RWPE2 (cell line): ENCODE measurements around the gene RARB.

Experiments
- ATAC-seq: fragments of 200-7000 bp; cut with Tn5 transposase; 3 replicates; pipeline ENCODE4 v1.9.1; 2021; ENCODE audit warnings: low read depth
- DNase-seq: peaks from one replicate; pipeline ENCODE4 v3.0.0-alpha.2; 2020; ENCODE audit warnings: low spot score
- H3K27ac ChIP-seq: fragments of 450-650 bp; 2 replicates; pipeline ENCODE4 v1.5.1; 2017; ENCODE audit warnings: mild to moderate bottlenecking; ENCODE audit not compliant: poor library complexity, severe bottlenecking
- H3K27me3 ChIP-seq: fragments of 250-450 bp; sonication (Bioruptor Pico); 2 replicates; pipeline ENCODE4 v1.5.1; 2021; ENCODE audit warnings: mild to moderate bottlenecking, moderate library complexity; ENCODE audit not compliant: insufficient read depth, poor library complexity, severe bottlenecking
- H3K36me3 ChIP-seq: fragments of 250-450 bp; sonication (Bioruptor Pico); 2 replicates; pipeline ENCODE4 v1.5.1; 2020; ENCODE audit warnings: low read depth, mild to moderate bottlenecking, moderate library complexity
- H3K4me1 ChIP-seq: fragments of 250-450 bp; sonication (Bioruptor Pico); 2 replicates; pipeline ENCODE4 v1.5.1; 2021; ENCODE audit warnings: mild to moderate bottlenecking, moderate library complexity; ENCODE audit not compliant: insufficient read depth, poor library complexity, severe bottlenecking
- H3K4me3 ChIP-seq: fragments of 250-450 bp; sonication (Bioruptor Pico); 2 replicates; pipeline ENCODE4 v1.5.1; 2021; ENCODE audit warnings: mild to moderate bottlenecking, moderate library complexity; ENCODE audit not compliant: severe bottlenecking
- H3K9me3 ChIP-seq: fragments of 250-450 bp; sonication (Bioruptor Pico); 2 replicates; pipeline ENCODE4 v1.5.1; 2021; ENCODE audit warnings: mild to moderate bottlenecking, moderate library complexity; ENCODE audit not compliant: severe bottlenecking
- CTCF ChIP-seq: fragments of 450-650 bp; IDR thresholded peaks from one replicate; pipeline ENCODE4 v1.5.1; 2017; ENCODE audit warnings: mild to moderate bottlenecking, moderate library complexity; ENCODE audit not compliant: poor library complexity, severe bottlenecking

The RARB gene

GRCh38 chr3:25610167-25610566, 182.1 kb downstream of the RARB start:
- Histone ChIP-seq H3K36me3 (peaks cover 84% of the 10 kb centered on the region), H3K4me3 (no peak overlapping the region), H3K27ac (no peak overlapping the region), H3K4me1 (no peaks in the 10 kb centered on the region), H3K27me3 (no peaks in the 10 kb centered on the region), H3K9me3 (no peaks in the 10 kb centered on the region)
- DNase-seq (no peak), ATAC-seq (no peak)
- no peak for TF ChIP-seq CTCF

GRCh38 chr3:25610779-25611178, 182.7 kb downstream of the RARB start:
- H3K27ac ChIP-seq, result no peak overlapping the region
- H3K4me3 ChIP-seq, result no peak overlapping the region
- H3K9me3 ChIP-seq, result no peaks in the 10 kb centered on the region
- TF ChIP-seq CTCF, result no peak
- ATAC-seq (no peak), DNase-seq (no peak)
- H3K27me3 ChIP-seq, result no peaks in the 10 kb centered on the region
- peaks cover 84% of the 10 kb centered on the region for H3K36me3 ChIP-seq
- H3K4me1 ChIP-seq, result no peaks in the 10 kb centered on the region

GRCh38 chr3:25611193-25611592, 183.1 kb downstream of the RARB start:
- DNase-seq (no peak), ATAC-seq (no peak)
- no peaks in the 10 kb centered on the region for H3K4me1 ChIP-seq
- H3K4me3 ChIP-seq, result no peak overlapping the region
- no peaks in the 10 kb centered on the region for H3K27me3 ChIP-seq
- peaks cover 82% of the 10 kb centered on the region for H3K36me3 ChIP-seq
- no peak for TF ChIP-seq CTCF
- no peak overlapping the region for H3K27ac ChIP-seq
- no peaks in the 10 kb centered on the region for H3K9me3 ChIP-seq

- H3K4me1 ChIP-seq, result no peaks in the 10 kb centered on the region
- TF ChIP-seq CTCF, result no peak
- no peak overlapping the region for H3K27ac ChIP-seq
- peaks cover 70% of the 10 kb centered on the region for H3K36me3 ChIP-seq
- ATAC-seq (peak; percentile 58; the same call in 1 of the 3 replicates), DNase-seq (no peak)
- no peak overlapping the region for H3K4me3 ChIP-seq
- no peaks in the 10 kb centered on the region for H3K27me3 ChIP-seq
- no peaks in the 10 kb centered on the region for H3K9me3 ChIP-seq
Measured at GRCh38 chr3:25618028-25618427, 190.0 kb downstream of the RARB start.

GRCh38 chr3:25619382-25619781, 191.3 kb downstream of the RARB start:
- peaks cover 75% of the 10 kb centered on the region for H3K36me3 ChIP-seq

More at GRCh38 chr3:25619382-25619781, 191.3 kb downstream of the RARB start:
- DNase-seq, result no peak
- H3K27ac ChIP-seq, result no peak overlapping the region
- H3K4me3 ChIP-seq, result no peak overlapping the region
- no peaks in the 10 kb centered on the region for H3K9me3 ChIP-seq
- no peak for ATAC-seq
- H3K4me1 ChIP-seq, result no peaks in the 10 kb centered on the region
- H3K27me3 ChIP-seq, result no peaks in the 10 kb centered on the region
- TF ChIP-seq CTCF, result no peak
